K562 (cell line): Measurements from ENCODE around the gene PTGIR. TPM values are rescaled to one million over a fixed set of nuclear protein-coding genes. Genes with fewer than 3 reads are reported as not detected.

Source experiments
- DACH1 ChIP-seq: fragments of 450-650 bp; IDR thresholded peaks from 2 replicates; pipeline ENCODE4 v1.6.1; 2018; ENCODE audit not compliant: partially characterized antibody
- ELF1 ChIP-seq: fragments of 200-800 bp; sonication (Bioruptor generic); IDR thresholded peaks from 2 replicates; pipeline ENCODE4 v1.6.1; 2016; ENCODE audit warnings: missing genetic modification characterization, missing compliant biosample characterization
- ETV5 ChIP-seq: sonication (generic); formaldehyde crosslinking; IDR thresholded peaks from 2 replicates; pipeline ENCODE4 v1.4.0; 2020; ENCODE audit warnings: low read depth, mild to moderate bottlenecking, missing genetic modification reagents
- JUND ChIP-seq, 2 experiments: IDR thresholded peaks; 2 replicates in 1 of 2; 3 replicates in 1 of 2; pipeline ENCODE4 v1.6.1; 2011; ENCODE audit warnings: borderline replicate concordance in 2 of 2, low read depth in 2 of 2, low read length in 2 of 2, improper control_type of control experiment in 1 of 2, missing biosample characterization in 1 of 2, missing genetic modification characterization in 1 of 2, missing genetic modification reagents in 1 of 2
- MAX ChIP-seq: sonication (generic); formaldehyde crosslinking; IDR thresholded peaks from 2 replicates; pipeline ENCODE4 v1.9.0; 2022; ENCODE audit warnings: mild to moderate bottlenecking, missing genetic modification reagents
- MAZ ChIP-seq, 2 experiments: fragments of 450-650 bp in 1 of 2; sonication (generic) in 1 of 2; formaldehyde crosslinking; IDR thresholded peaks in 1 of 2; conservative IDR thresholded peaks in 1 of 2; 2 replicates each; pipeline versions ENCODE4 v1.4.0 to v1.5.0; 2020; ENCODE audit warnings: mild to moderate bottlenecking in 1 of 2, missing genetic modification reagents in 1 of 2
- MLLT1 ChIP-seq, 2 experiments: fragments of 450-650 bp; IDR thresholded peaks; 2 replicates each; pipeline ENCODE4 v1.6.1; 2016
- PCBP2 ChIP-seq: fragments of 200-400 bp; formaldehyde crosslinking; IDR thresholded peaks from 2 replicates; pipeline ENCODE4 v1.6.1; 2018; ENCODE audit warnings: low read length, low read depth, mild to moderate bottlenecking, moderate library complexity; ENCODE audit not compliant: poor library complexity, severe bottlenecking
- PML ChIP-seq: IDR thresholded peaks from 2 replicates; pipeline ENCODE4 v1.6.1; 2012; ENCODE audit warnings: low read length, inconsistent platforms
- RB1 ChIP-seq: fragments of 450-650 bp; IDR thresholded peaks from 2 replicates; pipeline ENCODE4 v1.6.1; 2017; ENCODE audit warnings: low read depth, mild to moderate bottlenecking
- SP2 ChIP-seq: IDR thresholded peaks from 2 replicates; pipeline ENCODE4 v1.6.1; 2011; ENCODE audit warnings: mild to moderate bottlenecking, low read depth, low read length, moderate library complexity; ENCODE audit not compliant: poor library complexity, severe bottlenecking; ENCODE audit errors: extremely low read depth
- SRF ChIP-seq, 2 experiments: fragments of 250-450, 450-650 bp in 1 of 2; sonication (Bioruptor Pico) in 1 of 2; sonication (generic) in 1 of 2; formaldehyde crosslinking; IDR thresholded peaks; 2 replicates each; pipeline versions ENCODE4 v1.5.0 to v1.5.1; 2020 to 2022; ENCODE audit warnings: mild to moderate bottlenecking in 1 of 2, missing genetic modification reagents in 1 of 2
- YBX1 ChIP-seq: fragments of 450-650 bp; IDR thresholded peaks from 2 replicates; pipeline ENCODE4 v1.7.1; 2016; ENCODE audit warnings: mild to moderate bottlenecking
- YY1 ChIP-seq, 3 experiments: IDR thresholded peaks; 2 replicates each; pipeline ENCODE4 v1.6.1; 2011; ENCODE audit warnings: low read length in 2 of 3, mild to moderate bottlenecking in 2 of 3, moderate library complexity in 2 of 3, borderline replicate concordance in 1 of 3, control low read depth in 1 of 3, low read depth in 1 of 3; ENCODE audit not compliant: insufficient read depth in 3 of 3, insufficient replicate concordance in 2 of 3, control insufficient read depth in 1 of 3, insufficient read length in 1 of 3; ENCODE audit errors: extremely low read depth in 1 of 3
- ZBTB26 ChIP-seq: fragments of 450-650 bp; formaldehyde crosslinking; IDR thresholded peaks from 2 replicates; pipeline ENCODE4 v1.4.0; 2022; ENCODE audit warnings: missing genetic modification characterization
- ZEB2 ChIP-seq: fragments of 450-650 bp; IDR thresholded peaks from 2 replicates; pipeline ENCODE4 v1.6.1; 2016
- ZNF184 ChIP-seq: sonication (generic); formaldehyde crosslinking; IDR thresholded peaks from 2 replicates; pipeline ENCODE4 v1.5.0; 2020; ENCODE audit warnings: missing genetic modification reagents
- ZNF316 ChIP-seq: fragments of 450-650 bp; IDR thresholded peaks from 2 replicates; pipeline ENCODE4 v1.6.1; 2016
- ZNF507 ChIP-seq: conservative IDR thresholded peaks from 2 replicates; pipeline ENCODE4 v1.6.1; 2017; ENCODE audit warnings: missing genetic modification characterization, missing compliant biosample characterization
- polyA plus RNA-seq, 8 experiments: library from polyadenylated mRNA; depleted of rRNA in 4 of 8; stranded (reverse) in 5 of 8; unstranded in 3 of 8; fragments of >200 nt; fragmentation: Nextera tagmentation in 2 of 8; fragmentation: Illumina TruSeq in 1 of 8; extraction: Ambion mirVana in 2 of 8; extraction: Trizol in 1 of 8; gene quantifications; 2 replicates each; pipeline versions ENCODE4 v1.2.1 to v1.2.3, GENCODE V29; 2011 to 2014; ENCODE audit warnings: inconsistent platforms in 1 of 8, missing spikeins in 1 of 8
- total RNA-seq, 7 experiments: library from RNA; depleted of rRNA in 6 of 7; stranded (reverse); fragments of >200 nt in 6 of 7; fragmentation: Illumina TruSeq in 2 of 7; extraction: Trizol in 2 of 7; gene quantifications; 2 replicates each; pipeline versions ENCODE4 v1.2.1 to v1.2.3, GENCODE V29; 2011 to 2021; ENCODE audit warnings: low replicate concordance in 1 of 7
- TF ChIP-seq, protein P1 (sequence below): sonication (generic); formaldehyde crosslinking; IDR thresholded peaks from 2 replicates; pipeline ENCODE4 v1.8.0; 2023; ENCODE audit warnings: mild to moderate bottlenecking, missing genetic modification reagents

PTGIR gene
- total and polyA plus RNA-seq, 9 of the 15 experiments (the other 6 are each of a cell fraction or from before 2014, with no cell fraction given): 0.11 to 3.4 (median 1.1) TPM; not detected in 1

- TF ChIP-seq ZBTB26: no peak
- TF ChIP-seq ETV5 (CRISPR knock-in tag): no peak
- TF ChIP-seq JUND (IDR thresholded peaks at IDR 0.05; ENCODE audit: borderline replicate concordance, low read depth, low read length): peak; percentile 21; the same call in 1 of the 2 replicates
- TF ChIP-seq JUND (tag; IDR thresholded peaks at IDR 0.05; ENCODE audit: borderline replicate concordance, low read depth, low read length): no peak
- 0 out of 2 replicates have a peak, but pooled peaks have one; percentile 12 for TF ChIP-seq RB1
- TF ChIP-seq ZNF316: no peak
- no peak for TF ChIP-seq DACH1
- TF ChIP-seq, protein P1, sequence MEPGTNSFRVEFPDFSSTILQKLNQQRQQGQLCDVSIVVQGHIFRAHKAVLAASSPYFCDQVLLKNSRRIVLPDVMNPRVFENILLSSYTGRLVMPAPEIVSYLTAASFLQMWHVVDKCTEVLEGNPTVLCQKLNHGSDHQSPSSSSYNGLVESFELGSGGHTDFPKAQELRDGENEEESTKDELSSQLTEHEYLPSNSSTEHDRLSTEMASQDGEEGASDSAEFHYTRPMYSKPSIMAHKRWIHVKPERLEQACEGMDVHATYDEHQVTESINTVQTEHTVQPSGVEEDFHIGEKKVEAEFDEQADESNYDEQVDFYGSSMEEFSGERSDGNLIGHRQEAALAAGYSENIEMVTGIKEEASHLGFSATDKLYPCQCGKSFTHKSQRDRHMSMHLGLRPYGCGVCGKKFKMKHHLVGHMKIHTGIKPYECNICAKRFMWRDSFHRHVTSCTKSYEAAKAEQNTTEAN (CRISPR knock-in tag): no peak
- TF ChIP-seq SRF (CRISPR knock-in tag; IDR thresholded peaks at IDR 0.05): peak in 1 of 2 experiments; percentile 59; a peak in 1 of 4 replicates
- 0 out of 4 replicates have a peak, but pooled peaks of 1 of the 2 experiments have one; percentile 69 for TF ChIP-seq MLLT1 (IDR thresholded peaks at IDR 0.05)
- TF ChIP-seq ZNF507 (tag): no peak
- no peak for TF ChIP-seq PML
- TF ChIP-seq PCBP2: no peak
- no peak for TF ChIP-seq YBX1
- TF ChIP-seq ZEB2: no peak
- TF ChIP-seq MAX (CRISPR knock-in tag): peak; percentile 55; the same call in 1 of the 2 replicates
- peak in 2 of 3 experiments; percentile 31 to 41 for TF ChIP-seq YY1 (IDR thresholded peaks at IDR 0.05; ENCODE audit: borderline replicate concordance in 1 of 3, control insufficient read depth in 1 of 3, extremely low read depth in 1 of 3, insufficient read depth in 3 of 3, insufficient read length in 1 of 3, insufficient replicate concordance in 2 of 3, low read depth in 1 of 3, low read length in 2 of 3)
- TF ChIP-seq MAZ (CRISPR knock-in tag; conservative IDR thresholded peaks at IDR 0.05 in 1 of 2, IDR thresholded peaks at IDR 0.05 in 1 of 2): peak in 1 of 2 experiments; percentile 82; a peak in 2 of 4 replicates
- no peak for TF ChIP-seq SP2
- TF ChIP-seq ZNF184 (CRISPR knock-in tag): no peak
- no peak for TF ChIP-seq ELF1 (tag)
Measured at GRCh38 chr19:46616631-46617322, 8.1 kb downstream of the PTGIR start (continued).
